HUES48 (cell line): ENCODE results near the gene TMEM169.

Experiments
- H3K27ac ChIP-seq: one replicate; pipeline ENCODE4 v1.7.0; 2013; ENCODE audit warnings: low read depth, low read length, inconsistent platforms
- H3K27me3 ChIP-seq: 2 replicates; pipeline ENCODE4 v1.6.1; 2013; ENCODE audit warnings: mild to moderate bottlenecking, low read length; ENCODE audit not compliant: control insufficient read depth, insufficient read depth
- H3K36me3 ChIP-seq: 2 replicates; pipeline ENCODE4 v1.6.1; 2013; ENCODE audit warnings: low read length; ENCODE audit not compliant: control insufficient read depth, insufficient read depth
- H3K4me1 ChIP-seq: 2 replicates; pipeline ENCODE4 v1.6.1; 2013; ENCODE audit warnings: mild to moderate bottlenecking, low read length; ENCODE audit not compliant: control insufficient read depth, insufficient read depth
- H3K4me3 ChIP-seq: 2 replicates; pipeline ENCODE4 v1.5.1; 2013; ENCODE audit warnings: mild to moderate bottlenecking, low read depth, low read length
- H3K9ac ChIP-seq: 2 replicates; pipeline ENCODE4 v1.6.1; 2013; ENCODE audit warnings: mild to moderate bottlenecking, low read depth, low read length, moderate library complexity
- H3K9me3 ChIP-seq: 2 replicates; pipeline ENCODE4 v1.6.1; 2013; ENCODE audit warnings: low read length; ENCODE audit not compliant: control insufficient read depth, insufficient read depth

Gene TMEM169

DNA sequence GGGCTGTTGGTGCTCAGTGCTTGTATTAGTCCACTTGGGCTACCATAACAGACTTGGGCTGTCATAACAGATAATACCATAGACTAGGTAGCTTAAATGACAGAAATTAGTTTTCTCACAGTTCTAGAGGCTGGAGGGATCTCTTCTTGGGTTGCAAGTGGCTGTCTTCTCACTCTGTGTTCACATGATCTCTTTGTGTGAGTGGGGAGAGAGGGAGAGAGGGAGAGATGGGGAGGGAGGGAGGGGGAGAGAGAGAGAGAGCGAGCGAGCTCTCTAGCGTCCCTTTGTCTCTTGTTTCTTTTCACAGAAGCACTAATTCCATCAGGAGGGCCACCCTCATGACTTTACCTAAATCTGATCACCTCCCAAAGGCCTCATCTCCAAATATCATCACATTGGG, 23.0 kb downstream of the TMEM169 start:
- H3K36me3 ChIP-seq, result no peaks in the 10 kb centered on the region
- no peaks in the 10 kb centered on the region for H3K9me3 ChIP-seq
- H3K4me3 ChIP-seq, result no peak overlapping the region
- H3K9ac ChIP-seq, result no peak overlapping the region
- H3K27me3 ChIP-seq, result no peaks in the 10 kb centered on the region
- H3K27ac ChIP-seq, result no peak overlapping the region
- H3K4me1 ChIP-seq, result peaks cover 17% of the 10 kb centered on the region

DNA sequence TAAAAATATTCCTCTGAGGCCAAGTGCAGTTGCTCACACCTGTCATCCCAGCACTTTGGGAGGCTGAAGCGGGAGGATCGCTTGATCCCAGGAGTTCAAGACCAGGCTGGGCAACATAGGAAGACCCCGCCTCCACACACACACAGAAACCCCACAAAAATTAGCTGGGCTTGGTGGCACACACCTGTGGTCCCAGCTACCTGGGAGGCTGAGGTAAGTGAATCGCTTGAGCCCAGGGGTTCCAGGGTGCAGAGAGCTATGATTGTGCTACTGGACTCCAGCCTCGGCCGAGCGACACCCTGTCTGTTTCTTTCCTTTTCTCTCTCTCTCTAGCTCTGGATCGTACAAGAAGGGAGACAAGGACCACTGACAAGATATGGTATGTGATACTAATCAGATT, 25.6 kb downstream of the TMEM169 start:
- Histone ChIP-seq H3K9ac (0 out of 2 replicates have a peak overlapping the region, but pooled peaks have one; percentile 11), H3K9me3 (no peaks in the 10 kb centered on the region), H3K4me3 (peak overlapping the region; percentile 43; the same call in 1 of the 2 replicates), H3K27ac (peak overlapping the region; percentile 88), H3K4me1 (peaks cover 23% of the 10 kb centered on the region), H3K27me3 (no peaks in the 10 kb centered on the region), H3K36me3 (peaks cover 22% of the 10 kb centered on the region)

DNA sequence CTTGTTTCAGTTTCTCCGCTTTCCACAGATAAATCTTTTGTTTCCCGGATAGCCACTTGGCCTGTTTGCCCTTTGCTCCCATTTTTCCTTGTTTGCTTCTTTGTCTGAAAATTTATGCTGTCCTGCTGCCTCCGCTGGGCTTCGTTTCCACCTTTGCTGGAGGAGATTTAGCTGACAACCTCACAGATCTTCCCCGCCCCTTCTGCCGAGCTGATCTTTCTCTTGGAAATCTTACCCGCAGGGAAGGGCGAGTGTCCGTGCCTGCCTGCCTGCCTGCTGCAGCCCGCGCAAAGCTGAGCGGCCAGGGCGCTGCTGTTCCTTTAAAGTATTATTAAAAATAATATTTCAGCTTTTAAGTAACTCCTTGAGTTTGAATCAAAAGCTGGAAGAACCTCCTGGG, 26.0 kb downstream of the TMEM169 start:
- Histone ChIP-seq H3K27ac (peak overlapping the region; percentile 88), H3K27me3 (no peaks in the 10 kb centered on the region), H3K36me3 (peaks cover 26% of the 10 kb centered on the region), H3K4me1 (peaks cover 23% of the 10 kb centered on the region), H3K9me3 (no peaks in the 10 kb centered on the region), H3K4me3 (peak overlapping the region; percentile 88), H3K9ac (0 out of 2 replicates have a peak overlapping the region, but pooled peaks have one; percentile 11)

DNA sequence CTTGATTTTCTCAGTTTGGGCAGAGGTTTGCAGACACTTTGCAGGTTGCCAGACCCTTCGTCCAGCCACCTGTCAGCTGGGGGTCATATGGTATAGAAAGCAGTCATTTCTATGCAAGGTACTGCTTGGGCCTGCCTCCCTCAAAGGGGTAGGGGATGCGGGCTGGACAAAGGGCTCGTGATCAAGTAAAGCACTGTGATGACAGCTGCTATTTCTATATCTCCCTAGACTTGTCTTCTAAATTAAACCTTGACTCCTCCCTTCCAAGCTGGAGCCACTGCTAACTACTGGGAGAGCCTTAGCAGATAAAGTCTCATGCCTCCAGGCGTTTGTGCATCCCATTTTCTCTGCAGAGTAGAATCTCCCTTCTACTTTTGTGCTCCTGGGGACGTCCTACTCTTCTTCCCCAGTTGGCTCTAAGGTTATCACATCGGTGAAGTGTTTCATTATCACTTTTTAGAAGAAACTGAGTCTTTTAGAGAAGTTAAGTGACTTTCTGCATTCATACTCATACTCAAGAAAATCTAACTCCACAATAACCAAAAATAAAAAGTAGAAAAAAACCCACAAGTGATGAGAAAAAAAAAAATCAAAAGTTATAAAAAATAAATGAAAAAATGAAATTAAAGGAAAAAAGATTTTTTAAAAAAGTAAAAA, 26.7 kb downstream of the TMEM169 start:
- peak overlapping the region; percentile 88 for H3K4me3 ChIP-seq
- peak overlapping the region; percentile 78 for H3K9ac ChIP-seq
- peak overlapping the region; percentile 88 for H3K27ac ChIP-seq
- no peaks in the 10 kb centered on the region for H3K27me3 ChIP-seq
- peaks cover 33% of the 10 kb centered on the region for H3K36me3 ChIP-seq
- H3K9me3 ChIP-seq, result no peaks in the 10 kb centered on the region
- H3K4me1 ChIP-seq, result peaks cover 23% of the 10 kb centered on the region

DNA sequence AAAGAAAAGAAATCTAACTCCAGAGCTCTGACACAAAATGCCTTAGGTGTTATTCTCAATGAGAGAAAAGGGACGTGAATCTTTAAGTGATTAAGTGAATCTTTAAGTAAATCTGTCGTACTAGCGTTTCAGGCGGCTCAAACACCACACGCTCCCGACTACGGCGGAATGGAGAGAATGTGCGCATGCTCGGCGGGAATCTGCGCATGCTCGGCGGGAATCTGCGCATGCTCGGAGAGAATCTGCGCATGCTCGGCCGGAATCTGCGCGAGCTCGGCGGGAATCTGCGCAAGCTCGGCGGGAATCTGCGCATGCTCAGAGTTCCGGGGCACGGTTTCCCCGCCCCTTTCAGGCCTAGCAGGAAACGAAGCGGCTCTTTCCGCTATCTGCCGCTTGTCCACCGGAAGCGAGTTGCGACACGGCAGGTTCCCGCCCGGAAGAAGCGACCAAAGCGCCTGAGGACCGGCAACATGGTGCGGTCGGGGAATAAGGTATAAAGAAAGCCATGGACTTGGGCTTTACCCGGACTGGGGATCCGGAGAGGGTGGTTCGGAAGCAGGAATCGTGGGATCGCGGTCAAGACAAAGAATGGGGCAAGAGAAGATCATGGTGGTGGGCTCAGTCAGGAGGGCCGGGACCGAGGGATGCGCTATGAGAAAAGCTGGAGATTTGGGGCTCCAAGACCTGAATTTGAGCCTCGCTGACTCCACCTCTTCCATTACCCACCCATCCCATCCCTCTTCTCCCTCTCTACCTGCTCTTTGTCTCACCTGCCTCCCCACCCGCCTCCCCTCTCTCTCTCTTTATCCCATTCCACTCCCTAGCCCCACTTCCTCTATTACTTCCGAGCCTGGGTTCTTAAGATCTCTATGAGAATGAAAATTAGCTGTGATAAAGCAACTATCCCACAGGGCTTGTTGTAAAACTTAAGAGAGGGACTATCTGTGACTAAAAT, 27.5 kb downstream of the TMEM169 start, which contains the start of gene XRCC5:
Gene XRCC5, plus strand, starts transcription at position 382 of the 955 bp plus-strand sequence. Its CDS starts 89 bp downstream, at position 471.
- H3K9ac ChIP-seq, result peak within 1 kb of the TSS; percentile 85
- no peaks in the 10 kb centered on the region for H3K27me3 ChIP-seq
- peaks cover 40% of the 10 kb centered on the region for H3K36me3 ChIP-seq
- H3K9me3 ChIP-seq, result no peaks in the 10 kb centered on the region
- peaks cover 27% of the 10 kb centered on the region for H3K4me1 ChIP-seq
- peak within 1 kb of the TSS; percentile 88 for H3K27ac ChIP-seq
- H3K4me3 ChIP-seq, result peak within 1 kb of the TSS; percentile 88

DNA sequence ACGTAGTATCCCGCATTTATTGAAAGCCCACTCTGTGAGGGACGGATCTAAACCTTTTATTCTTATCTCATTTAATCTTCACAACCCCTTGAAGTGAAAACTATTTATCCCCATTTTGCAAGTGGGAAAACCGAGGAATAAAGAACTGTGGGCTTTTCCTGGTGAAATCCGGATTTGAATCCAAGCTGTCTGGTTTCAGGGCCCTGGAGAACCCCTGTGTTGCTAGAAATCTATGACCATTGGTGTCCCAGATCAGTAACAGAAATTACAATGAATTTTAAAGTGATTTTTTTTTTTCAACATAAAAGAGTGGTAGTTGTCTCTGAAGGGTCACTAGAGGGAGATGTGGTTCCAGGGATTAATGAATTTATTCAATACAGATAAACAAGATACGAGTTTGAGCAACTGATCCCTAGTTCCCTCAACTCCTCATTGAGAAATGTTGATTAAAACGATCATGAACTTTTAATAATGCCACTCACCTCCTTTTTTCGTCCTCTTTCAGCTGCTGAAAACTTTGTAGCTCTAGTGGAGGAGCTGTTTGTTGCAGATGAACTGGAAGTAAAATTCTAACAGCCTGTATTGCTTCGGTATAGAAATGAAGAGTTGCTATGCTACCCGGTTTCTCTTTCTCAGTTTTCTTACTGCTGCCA, 28.4 kb downstream of the TMEM169 start:
- Histone ChIP-seq H3K27ac (peak overlapping the region; percentile 76), H3K4me1 (peaks cover 31% of the 10 kb centered on the region), H3K9me3 (no peaks in the 10 kb centered on the region), H3K36me3 (peaks cover 42% of the 10 kb centered on the region), H3K4me3 (peak overlapping the region; percentile 88), H3K27me3 (no peaks in the 10 kb centered on the region), H3K9ac (peak overlapping the region; percentile 85)

DNA sequence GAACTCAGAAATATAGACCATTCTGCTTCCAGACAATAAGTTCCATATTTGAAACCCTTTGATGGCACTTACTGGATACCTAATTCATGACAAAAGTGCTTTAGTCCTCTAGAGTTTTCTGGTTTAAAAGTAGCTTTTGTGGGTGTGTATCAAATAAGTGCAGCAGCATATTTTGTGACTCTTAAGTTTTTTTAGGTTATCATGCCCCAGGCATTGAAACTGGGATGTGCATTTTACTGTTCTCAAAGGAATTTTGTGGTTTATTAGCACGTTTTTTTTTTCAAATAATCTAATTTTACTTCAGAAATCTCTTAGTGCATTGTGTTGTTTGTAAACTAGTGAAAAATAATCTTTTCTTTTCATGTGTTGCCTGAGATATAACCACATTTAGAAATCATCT, 28.9 kb downstream of the TMEM169 start:
- H3K4me3 ChIP-seq, result peak overlapping the region; percentile 88
- H3K36me3 ChIP-seq, result peaks cover 47% of the 10 kb centered on the region
- H3K9me3 ChIP-seq, result no peaks in the 10 kb centered on the region
- no peak overlapping the region for H3K9ac ChIP-seq
- peaks cover 35% of the 10 kb centered on the region for H3K4me1 ChIP-seq
- no peaks in the 10 kb centered on the region for H3K27me3 ChIP-seq
- H3K27ac ChIP-seq, result peak overlapping the region; percentile 76

DNA sequence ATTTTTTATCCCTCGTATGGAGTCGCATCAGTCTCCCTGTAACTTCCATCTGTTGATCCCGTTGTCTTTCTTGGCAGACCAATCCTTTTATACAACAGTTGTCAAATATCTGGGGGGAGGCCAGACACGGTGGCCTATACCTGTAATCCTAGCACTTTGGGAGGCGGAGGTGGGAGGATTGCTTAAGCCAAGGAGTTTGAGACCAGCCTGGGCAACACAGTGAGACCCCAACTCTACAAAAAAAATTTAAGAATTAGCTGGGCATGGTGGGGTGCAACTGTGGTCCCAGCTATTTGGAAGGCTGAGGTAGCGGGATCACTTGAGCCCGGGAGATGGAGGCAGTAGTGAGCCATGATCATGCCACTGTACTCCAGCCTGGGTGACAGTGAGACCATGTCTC, 29.4 kb downstream of the TMEM169 start:
- H3K27ac ChIP-seq, result peak overlapping the region; percentile 27
- H3K36me3 ChIP-seq, result peaks cover 52% of the 10 kb centered on the region
- H3K4me3 ChIP-seq, result 0 out of 2 replicates have a peak overlapping the region, but pooled peaks have one; percentile 88
- H3K27me3 ChIP-seq, result no peaks in the 10 kb centered on the region
- H3K4me1 ChIP-seq, result peaks cover 39% of the 10 kb centered on the region
- no peaks in the 10 kb centered on the region for H3K9me3 ChIP-seq
- H3K9ac ChIP-seq, result no peak overlapping the region

DNA sequence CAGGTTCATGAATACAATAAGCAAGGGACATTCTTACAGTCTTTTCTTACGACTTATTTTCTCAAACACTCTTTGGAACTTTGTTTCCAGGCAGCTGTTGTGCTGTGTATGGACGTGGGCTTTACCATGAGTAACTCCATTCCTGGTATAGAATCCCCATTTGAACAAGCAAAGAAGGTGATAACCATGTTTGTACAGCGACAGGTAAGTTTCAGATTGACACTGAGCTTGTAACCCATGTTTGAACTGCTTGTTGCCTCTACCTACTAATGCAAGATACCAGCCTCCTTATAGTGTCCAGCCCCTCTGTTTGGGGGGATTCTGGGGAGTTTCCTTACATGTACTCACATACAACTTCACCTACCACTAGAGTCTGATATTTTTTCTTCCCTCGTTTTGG, 31.2 kb downstream of the TMEM169 start:
- H3K4me1 ChIP-seq, result peaks cover 34% of the 10 kb centered on the region
- H3K4me3 ChIP-seq, result no peak overlapping the region
- H3K9me3 ChIP-seq, result no peaks in the 10 kb centered on the region
- H3K36me3 ChIP-seq, result peaks cover 70% of the 10 kb centered on the region
- H3K27me3 ChIP-seq, result no peaks in the 10 kb centered on the region
- no peak overlapping the region for H3K9ac ChIP-seq
- peak overlapping the region; percentile 82 for H3K27ac ChIP-seq

DNA sequence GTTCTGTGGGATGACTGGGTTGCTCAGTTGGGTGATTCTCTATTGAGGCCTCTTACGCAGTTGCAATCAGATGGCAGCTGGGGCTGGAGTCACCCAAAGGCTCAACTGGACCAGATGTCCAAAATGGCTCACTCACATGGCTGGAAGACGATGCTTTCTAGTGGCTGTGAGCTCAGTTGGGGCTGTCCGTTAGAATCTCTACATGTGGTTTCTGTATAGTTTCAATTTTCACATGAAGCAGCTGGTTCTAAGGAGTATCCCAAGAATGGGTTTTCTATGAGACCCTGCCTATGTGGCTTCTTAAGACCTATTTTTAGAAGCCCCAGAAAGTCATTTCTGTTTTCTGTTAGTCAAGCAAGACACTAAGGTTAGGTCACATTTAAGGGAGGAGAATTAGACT, 31.9 kb downstream of the TMEM169 start:
- H3K9me3 ChIP-seq, result no peaks in the 10 kb centered on the region
- H3K9ac ChIP-seq, result no peak overlapping the region
- peak overlapping the region; percentile 82 for H3K27ac ChIP-seq
- H3K27me3 ChIP-seq, result no peaks in the 10 kb centered on the region
- H3K4me3 ChIP-seq, result no peak overlapping the region
- H3K36me3 ChIP-seq, result peaks cover 77% of the 10 kb centered on the region
- peaks cover 28% of the 10 kb centered on the region for H3K4me1 ChIP-seq
